OCI-LY7 (cell line): ENCODE data around the gene CERK. TPM values are rescaled to one million over a fixed set of nuclear protein-coding genes. Genes with fewer than 3 reads are reported as not detected.

Experiments
- BruUV-seq: library from RNA; stranded (reverse); fragments of 400-500 nt; replicated peaks from 2 replicates; lab custom pipeline; 2021; lab: Mats Ljungman, UMichigan
- CTCF ChIA-PET: fragments of 300-600 bp; sonication (Branson Sonifier 250); formaldehyde crosslinking; loops from one replicate; lab custom pipeline; 2022; ENCODE audit warnings: antibody characterized with exemption; ENCODE audit not compliant: unreplicated experiment; lab: Charles Lee
- POLR2A ChIA-PET: fragments of 300-600 bp; sonication (Branson Sonifier 250); formaldehyde crosslinking; loops from one replicate; lab custom pipeline; 2022; ENCODE audit warnings: antibody characterized with exemption; lab: Charles Lee
- DNase-seq: peaks from one replicate; pipeline ENCODE4 v3.0.0-alpha.2; 2015; ENCODE audit warnings: low spot score
- H2AFZ ChIP-seq: fragments of 200-600 bp; sonication (generic), shearing (Covaris generic); 2 replicates; pipeline ENCODE4 v1.6.1; 2014; ENCODE audit warnings: mild to moderate bottlenecking, antibody characterized with exemption, low read length, moderate library complexity
- H3K27ac ChIP-seq: fragments of 200-600 bp; sonication (generic); 2 replicates; pipeline ENCODE4 v1.5.1; 2014; ENCODE audit warnings: mixed run types, low read depth, mild to moderate bottlenecking, moderate library complexity, low read length, inconsistent platforms; ENCODE audit not compliant: poor library complexity, severe bottlenecking
- H3K36me3 ChIP-seq: fragments of 200-600 bp; sonication (generic); 2 replicates; pipeline ENCODE4 v1.6.1; 2014; ENCODE audit warnings: mild to moderate bottlenecking, antibody characterized with exemption, low read length, moderate library complexity, mixed read lengths; ENCODE audit not compliant: insufficient read depth
- H3K4me1 ChIP-seq: fragments of 200-600 bp; sonication (generic); 2 replicates; pipeline ENCODE4 v1.5.1; 2014; ENCODE audit warnings: mild to moderate bottlenecking, low read length; ENCODE audit not compliant: insufficient read depth, poor library complexity, severe bottlenecking
- H3K4me2 ChIP-seq: fragments of 200-600 bp; sonication (generic); 2 replicates; pipeline ENCODE4 v1.6.1; 2014; ENCODE audit warnings: mild to moderate bottlenecking, low read length
- H3K4me3 ChIP-seq: fragments of 200-600 bp; sonication (generic); 2 replicates; pipeline ENCODE4 v1.5.1; 2014; ENCODE audit warnings: mild to moderate bottlenecking, low read depth, low read length; ENCODE audit not compliant: poor library complexity, severe bottlenecking
- H3K79me2 ChIP-seq: fragments of 200-600 bp; sonication (generic); 2 replicates; pipeline ENCODE4 v1.6.1; 2016; ENCODE audit warnings: low read depth, mild to moderate bottlenecking, low read length, moderate library complexity, mixed read lengths; ENCODE audit not compliant: insufficient read depth
- H3K9me2 ChIP-seq: fragments of 200-600 bp; sonication (generic); 2 replicates; pipeline ENCODE4 v1.6.1; 2016; ENCODE audit warnings: mild to moderate bottlenecking, low read length, mixed read lengths; ENCODE audit not compliant: insufficient read depth
- H3K9me3 ChIP-seq: fragments of 200-600 bp; sonication (generic); 2 replicates; pipeline ENCODE4 v1.6.1; 2014; ENCODE audit warnings: mild to moderate bottlenecking, mixed run types, low read length, mixed read lengths
- H4K20me1 ChIP-seq: fragments of 200-600 bp; sonication (generic); 2 replicates; pipeline ENCODE4 v1.6.1; 2014; ENCODE audit warnings: mild to moderate bottlenecking, antibody characterized with exemption, low read length, moderate library complexity, mixed read lengths; ENCODE audit not compliant: insufficient read depth
- EZH2phosphoT487 ChIP-seq: fragments of 200-600 bp; sonication (generic); IDR thresholded peaks from 2 replicates; pipeline ENCODE4 v1.6.1; 2018; ENCODE audit warnings: low read depth, borderline replicate concordance, mild to moderate bottlenecking, mixed run types, antibody characterized with exemption, low read length, moderate library complexity, mixed read lengths
- intact Hi-C: fragments of 100-400 bp; cut with micrococcal nuclease; formaldehyde crosslinking; loops from one replicate; pipeline ENCODE4 v1.10.0; 2022; ENCODE audit not compliant: unreplicated experiment
- total RNA-seq, 2 experiments: library from RNA; depleted of rRNA in 1 of 2; stranded (reverse); fragments of >200 nt in 1 of 2; shearing (Covaris generic) in 1 of 2; gene quantifications; 2 replicates each; pipeline ENCODE4 v1.2.3, GENCODE V29; 2014 to 2022
- TF ChIP-seq, protein P1 (sequence below): fragments of 200-600 bp; sonication (generic); conservative IDR thresholded peaks from 2 replicates; pipeline ENCODE4 v1.5.1; 2014; ENCODE audit warnings: mild to moderate bottlenecking, antibody characterized with exemption, low read length, moderate library complexity, mixed read lengths

Gene CERK
- total RNA-seq, 2 experiments from 2014 or later = 36.6 to 48.1 TPM

- Histone ChIP-seq H3K4me1 (peaks cover 39% of the 10 kb centered on the region), H2AFZ (no peak overlapping the region), H3K27ac (no peak overlapping the region), H3K9me2 (no peaks in the 10 kb centered on the region), H3K79me2 (no peaks in the 10 kb centered on the region), H3K4me3 (no peak overlapping the region), H3K9me3 (no peaks in the 10 kb centered on the region), H3K36me3 (peaks cover 17% of the 10 kb centered on the region; the same call in 1 of the 2 replicates), H4K20me1 (no peaks in the 10 kb centered on the region), H3K4me2 (no peak overlapping the region)
- no TSS peak for BruUV-seq
- no peak for TF ChIP-seq EZH2phosphoT487
- TF ChIP-seq, protein P1, sequence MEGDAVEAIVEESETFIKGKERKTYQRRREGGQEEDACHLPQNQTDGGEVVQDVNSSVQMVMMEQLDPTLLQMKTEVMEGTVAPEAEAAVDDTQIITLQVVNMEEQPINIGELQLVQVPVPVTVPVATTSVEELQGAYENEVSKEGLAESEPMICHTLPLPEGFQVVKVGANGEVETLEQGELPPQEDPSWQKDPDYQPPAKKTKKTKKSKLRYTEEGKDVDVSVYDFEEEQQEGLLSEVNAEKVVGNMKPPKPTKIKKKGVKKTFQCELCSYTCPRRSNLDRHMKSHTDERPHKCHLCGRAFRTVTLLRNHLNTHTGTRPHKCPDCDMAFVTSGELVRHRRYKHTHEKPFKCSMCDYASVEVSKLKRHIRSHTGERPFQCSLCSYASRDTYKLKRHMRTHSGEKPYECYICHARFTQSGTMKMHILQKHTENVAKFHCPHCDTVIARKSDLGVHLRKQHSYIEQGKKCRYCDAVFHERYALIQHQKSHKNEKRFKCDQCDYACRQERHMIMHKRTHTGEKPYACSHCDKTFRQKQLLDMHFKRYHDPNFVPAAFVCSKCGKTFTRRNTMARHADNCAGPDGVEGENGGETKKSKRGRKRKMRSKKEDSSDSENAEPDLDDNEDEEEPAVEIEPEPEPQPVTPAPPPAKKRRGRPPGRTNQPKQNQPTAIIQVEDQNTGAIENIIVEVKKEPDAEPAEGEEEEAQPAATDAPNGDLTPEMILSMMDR = no peak
- intact Hi-C loops = no loop called here
- DNase-seq = no peak
- ChIA-PET CTCF (no interaction called here), POLR2A (no interaction called here)
Observed at GRCh38 chr22:46676479-46676878, 61.6 kb downstream of the CERK start.

GRCh38 chr22:46675938-46676337 is 62.1 kb downstream of the CERK start:
- H3K36me3 ChIP-seq = peaks cover 17% of the 10 kb centered on the region; the same call in 1 of the 2 replicates
- intact Hi-C loops = no loop called here
- BruUV-seq = no TSS peak
- ChIA-PET CTCF (no interaction called here), POLR2A (no interaction called here)
- no peak overlapping the region for H3K4me2 ChIP-seq
- H2AFZ ChIP-seq = no peak overlapping the region
- H4K20me1 ChIP-seq = no peaks in the 10 kb centered on the region
- no peaks in the 10 kb centered on the region for H3K79me2 ChIP-seq
- H3K9me3 ChIP-seq = no peaks in the 10 kb centered on the region
- H3K4me1 ChIP-seq = peaks cover 39% of the 10 kb centered on the region
- DNase-seq = no peak
- H3K27ac ChIP-seq = no peak overlapping the region
- no peak overlapping the region for H3K4me3 ChIP-seq
- TF ChIP-seq, protein P1 = no peak
- no peaks in the 10 kb centered on the region for H3K9me2 ChIP-seq

DNA sequence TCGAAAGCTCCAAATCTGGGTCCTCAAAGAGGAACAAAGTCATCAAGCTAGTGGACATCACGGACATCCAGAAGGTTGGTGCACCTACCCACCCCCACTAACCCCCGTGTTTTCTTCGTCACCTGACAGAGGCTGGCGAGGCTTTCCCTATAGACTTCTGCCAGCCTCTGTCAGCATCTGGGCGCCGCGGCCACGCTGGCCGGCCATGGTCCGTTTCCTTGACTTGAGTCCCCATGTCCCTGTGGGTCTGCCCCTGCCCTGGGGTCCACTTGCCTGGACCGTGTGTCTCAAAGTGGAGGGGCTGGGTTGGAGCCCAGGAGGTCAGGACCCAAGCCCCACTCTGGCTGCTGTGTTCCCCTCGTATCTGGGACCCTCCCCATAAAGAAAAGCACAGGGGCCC is 62.6 kb downstream of the CERK start:
- ChIA-PET POLR2A (no interaction called here), CTCF (no interaction called here)
- Histone ChIP-seq H4K20me1 (no peaks in the 10 kb centered on the region), H3K36me3 (peaks cover 17% of the 10 kb centered on the region; the same call in 1 of the 2 replicates), H2AFZ (no peak overlapping the region), H3K4me2 (no peak overlapping the region), H3K27ac (no peak overlapping the region), H3K9me3 (no peaks in the 10 kb centered on the region), H3K79me2 (no peaks in the 10 kb centered on the region), H3K4me3 (no peak overlapping the region), H3K9me2 (no peaks in the 10 kb centered on the region), H3K4me1 (peaks cover 39% of the 10 kb centered on the region)
- no TSS peak for BruUV-seq
- intact Hi-C loops = no loop called here
- DNase-seq = no peak
- TF ChIP-seq, protein P1 = no peak
- no peak for TF ChIP-seq EZH2phosphoT487
